K562 (cell line): ENCODE results near the gene RAD21L1. TPM values are rescaled to one million over a fixed set of nuclear protein-coding genes. Genes with fewer than 3 reads are reported as not detected.
A peak's percentile ranks its signal among the peaks of the same experiment; 100 is the strongest.

Source experiments
- ATAC-seq: fragments of 200-7000 bp; cut with Tn5 transposase; 3 replicates; pipeline ENCODE4 v1.9.1; 2020; ENCODE audit warnings: moderate library complexity
- BruUV-seq: library from RNA; stranded (reverse); fragments of 400-500 nt; replicated peaks from 2 replicates; lab custom pipeline; 2021; lab: Mats Ljungman, UMichigan
- CTCF ChIA-PET: fragments of 300-600 bp; formaldehyde crosslinking; extraction: SDS; loops from one replicate; lab custom pipeline; 2021; ENCODE audit warnings: low intra/inter-chr PET ratio; lab: Yijun Ruan, JAX
- POLR2A ChIA-PET: fragments of 300-600, 350-650 bp; sonication (Branson Sonifier 250); formaldehyde crosslinking; extraction: SDS; loops from one replicate; lab custom pipeline; 2021; ENCODE audit warnings: antibody characterized with exemption, inconsistent platforms; lab: Yijun Ruan, JAX
- DNase-seq, 4 experiments: peaks; one replicate each; pipeline versions ENCODE4 v3.0.0 to v3.0.0-alpha.2; 2011 to 2018; ENCODE audit warnings: low spot score in 3 of 4, mixed read lengths in 3 of 4; ENCODE audit errors: extremely low read depth in 1 of 4
- FAIRE-seq: peaks from 2 replicates; lab custom pipeline; 2011; peaks lifted over from hg19 to GRCh38; lab: Jason Lieb, UNC
- H2AFZ ChIP-seq: 2 replicates; pipeline ENCODE4 v1.6.0; 2011; ENCODE audit warnings: low read depth, low read length, control low read depth, inconsistent platforms
- H3K27ac ChIP-seq: fragments of 200-600 bp; 3 replicates; pipeline ENCODE4 v1.8.0; 2011; ENCODE audit warnings: low read depth, mild to moderate bottlenecking, control low read depth, inconsistent platforms, low read length, moderate library complexity, mixed read lengths; ENCODE audit errors: extremely low read depth
- H3K27me3 ChIP-seq, 2 experiments: fragments of 300-600 bp in 1 of 2; 2 replicates in 1 of 2; 3 replicates in 1 of 2; pipeline versions ENCODE4 v1.6.0 to v1.8.0; 2011; ENCODE audit warnings: inconsistent platforms in 2 of 2, low read length in 2 of 2, mild to moderate bottlenecking in 1 of 2, mixed read lengths in 1 of 2, moderate library complexity in 1 of 2; ENCODE audit not compliant: control insufficient read depth in 2 of 2, insufficient read depth in 2 of 2
- H3K36me3 ChIP-seq: fragments of 300-600 bp; 3 replicates; pipeline ENCODE4 v1.8.0; 2011; ENCODE audit warnings: mild to moderate bottlenecking, low read length, inconsistent platforms; ENCODE audit not compliant: control insufficient read depth, insufficient read depth
- H3K4me1 ChIP-seq, 2 experiments: fragments of 200-600 bp in 1 of 2; replicated peaks in 1 of 2; 2 replicates in 1 of 2; 3 replicates in 1 of 2; pipeline versions ENCODE4 v1.5.1 to v1.8.0; 2011; ENCODE audit warnings: inconsistent platforms in 2 of 2, low read length in 2 of 2, mild to moderate bottlenecking in 1 of 2, mixed read lengths in 1 of 2, moderate library complexity in 1 of 2; ENCODE audit not compliant: control insufficient read depth in 2 of 2, insufficient read depth in 2 of 2
- H3K4me2 ChIP-seq: 2 replicates; pipeline ENCODE4 v1.6.1; 2011; ENCODE audit warnings: low read length, control low read depth, inconsistent platforms, mixed read lengths; ENCODE audit not compliant: insufficient read depth
- H3K4me3 ChIP-seq: fragments of 200-600 bp; sonication (generic), shearing (Covaris generic); 2 replicates; pipeline ENCODE4 v1.5.1; 2016; ENCODE audit warnings: control low read depth, inconsistent platforms
- H3K79me2 ChIP-seq: fragments of 200-600 bp; 3 replicates; pipeline ENCODE4 v1.8.0; 2011; ENCODE audit warnings: low read length, inconsistent platforms; ENCODE audit not compliant: control insufficient read depth, insufficient read depth
- H3K9ac ChIP-seq, 2 experiments: 2 replicates each; pipeline versions ENCODE4 v1.6.0 to v1.6.1; 2011; ENCODE audit warnings: low read depth in 2 of 2, low read length in 2 of 2, control low read depth in 1 of 2, inconsistent platforms in 1 of 2, mild to moderate bottlenecking in 1 of 2, mixed read lengths in 1 of 2; ENCODE audit not compliant: insufficient read depth in 1 of 2
- H3K9me1 ChIP-seq: one replicate; pipeline ENCODE4 v1.6.0; 2011; ENCODE audit warnings: inconsistent platforms, mild to moderate bottlenecking, low read length, moderate library complexity; ENCODE audit not compliant: control insufficient read depth, insufficient read depth
- H3K9me3 ChIP-seq: replicated peaks from 2 replicates; pipeline ENCODE4 v1.5.1; 2011; ENCODE audit warnings: low read depth, low read length, inconsistent platforms; ENCODE audit not compliant: control insufficient read depth, insufficient read depth
- H4K20me1 ChIP-seq: replicated peaks from 2 replicates; pipeline ENCODE4 v1.6.1; 2011; ENCODE audit warnings: low read length, inconsistent platforms, mixed read lengths; ENCODE audit not compliant: control insufficient read depth, insufficient read depth
- CTBP1 ChIP-seq: fragments of 450-650 bp; IDR thresholded peaks from 2 replicates; pipeline ENCODE4 v1.6.1; 2016; ENCODE audit warnings: borderline replicate concordance
- FOSL1 ChIP-seq: fragments of 200-800 bp; sonication (Bioruptor generic); conservative IDR thresholded peaks from 2 replicates; pipeline ENCODE4 v1.6.1; 2016; ENCODE audit warnings: missing genetic modification characterization, missing compliant biosample characterization
- JUN ChIP-seq, 2 experiments: sonication (generic) in 1 of 2; formaldehyde crosslinking in 1 of 2; IDR thresholded peaks; 2 replicates each; pipeline versions ENCODE4 v1.6.1 to v1.8.0; 2012 to 2022; ENCODE audit warnings: borderline replicate concordance in 2 of 2, mild to moderate bottlenecking in 2 of 2, improper control_type of control experiment in 1 of 2, low read depth in 1 of 2, low read length in 1 of 2, missing genetic modification reagents in 1 of 2
- JUND ChIP-seq, 2 experiments: IDR thresholded peaks; 2 replicates in 1 of 2; 3 replicates in 1 of 2; pipeline ENCODE4 v1.6.1; 2011; ENCODE audit warnings: borderline replicate concordance in 2 of 2, low read depth in 2 of 2, low read length in 2 of 2, improper control_type of control experiment in 1 of 2, missing biosample characterization in 1 of 2, missing genetic modification characterization in 1 of 2, missing genetic modification reagents in 1 of 2
- WGBS: fragments of 100-300 bp; shearing (Covaris generic); methylation state at CpG from one replicate; pipeline ENCODE4 v1.1.6; 2016; ENCODE audit warnings: low coverage, mixed read lengths; ENCODE audit not compliant: insufficient coverage; ENCODE audit errors: missing lambda C conversion rate; 5-methylcytosine and 5-hydroxymethylcytosine counted together
- in situ Hi-C: fragments of 300-500 bp; cut with MboI; formaldehyde crosslinking; loops from 4 replicates; pipeline ENCODE4 v1.15.0; 2018; ENCODE audit warnings: inconsistent platforms, mixed read lengths
- intact Hi-C: fragments of 100-400 bp; cut with micrococcal nuclease; formaldehyde crosslinking; loops from 2 replicates; pipeline ENCODE4 v1.14.2; 2022
- polyA plus RNA-seq, 8 experiments: library from polyadenylated mRNA; depleted of rRNA in 4 of 8; stranded (reverse) in 5 of 8; unstranded in 3 of 8; fragments of >200 nt; fragmentation: Nextera tagmentation in 2 of 8; fragmentation: Illumina TruSeq in 1 of 8; extraction: Ambion mirVana in 2 of 8; extraction: Trizol in 1 of 8; gene quantifications; 2 replicates each; pipeline versions ENCODE4 v1.2.1 to v1.2.3, GENCODE V29; 2011 to 2014; ENCODE audit warnings: inconsistent platforms in 1 of 8, missing spikeins in 1 of 8
- total RNA-seq, 7 experiments: library from RNA; depleted of rRNA in 6 of 7; stranded (reverse); fragments of >200 nt in 6 of 7; fragmentation: Illumina TruSeq in 2 of 7; extraction: Trizol in 2 of 7; gene quantifications; 2 replicates each; pipeline versions ENCODE4 v1.2.1 to v1.2.3, GENCODE V29; 2011 to 2021; ENCODE audit warnings: low replicate concordance in 1 of 7
- TF ChIP-seq, protein P1 (sequence below), 2 experiments: fragments of 450-650 bp in 1 of 2; sonication (generic) in 1 of 2; formaldehyde crosslinking in 1 of 2; IDR thresholded peaks in 1 of 2; conservative IDR thresholded peaks in 1 of 2; 2 replicates each; pipeline versions ENCODE4 v1.6.1 to v1.8.1; 2016 to 2023; ENCODE audit warnings: mild to moderate bottlenecking in 2 of 2, moderate library complexity in 2 of 2, inconsistent platforms in 1 of 2, missing genetic modification reagents in 1 of 2
- TF ChIP-seq, protein P2 (sequence below), 2 experiments: fragments of 450-650 bp in 1 of 2; sonication (generic) in 1 of 2; formaldehyde crosslinking in 1 of 2; IDR thresholded peaks; 2 replicates each; pipeline versions ENCODE4 v1.7.1 to v1.9.0; 2016 to 2022; ENCODE audit warnings: inconsistent platforms in 1 of 2, mild to moderate bottlenecking in 1 of 2, missing genetic modification reagents in 1 of 2

The RAD21L1 gene
- total and polyA plus RNA-seq, 9 of the 15 experiments (the other 6 are each of a cell fraction or from before 2014, with no cell fraction given), result 0.17 to 1.7 (median 0.45) TPM; not detected in 1

DNA sequence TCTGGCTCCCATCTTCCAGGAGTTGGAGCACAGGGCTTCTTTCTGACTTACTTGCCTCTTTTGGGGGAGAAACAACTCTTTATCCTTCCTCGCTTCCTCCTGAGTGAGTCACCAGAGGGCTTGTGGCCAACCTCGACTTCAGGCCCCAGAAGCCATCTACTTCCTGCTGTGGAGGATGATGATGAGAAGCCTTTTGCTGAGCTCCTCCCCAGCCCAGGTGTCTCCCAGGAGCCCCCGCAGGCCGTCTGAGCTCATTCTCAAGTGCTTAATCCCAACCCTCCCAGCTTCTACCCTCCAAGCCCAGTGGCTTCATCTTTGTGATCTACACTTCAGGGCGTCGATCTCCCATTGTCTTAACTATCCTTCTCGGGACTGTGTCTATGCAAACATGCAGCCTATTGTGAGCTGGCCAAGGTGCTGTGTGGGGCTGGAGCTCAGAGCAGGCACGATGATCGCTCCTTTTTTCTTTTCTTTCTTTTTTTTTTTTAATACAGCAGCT, 75.2 kb downstream of the RAD21L1 start:
- ChIA-PET CTCF (no interaction called here), POLR2A (interaction anchor here (0.7 kb wide), 1 partner anchor 11 kb away, joined by 3 read pairs; no protein-coding TSS in a partner anchor)
- BruUV-seq, result no TSS peak
- Histone ChIP-seq H3K36me3 (no peaks in the 10 kb centered on the region; the same call in 2 of the 3 replicates), H3K27ac (peak overlapping the region; percentile 33; the same call in 2 of the 3 replicates), H4K20me1 (no peaks in the 10 kb centered on the region), H2AFZ (peak overlapping the region; percentile 55; the same call in 1 of the 2 replicates), H3K4me2 (no peak overlapping the region), H3K4me1 (peaks cover 3 to 25% of the 10 kb centered on the region in 2 experiments; a peak in 4 of 5 replicates), H3K79me2 (no peaks in the 10 kb centered on the region), H3K4me3 (no peak overlapping the region), H3K27me3 (no peaks in the 10 kb centered on the region), H3K9me3 (no peaks in the 10 kb centered on the region), H3K9ac (0 out of 4 replicates have a peak overlapping the region, but pooled peaks of 1 of the 2 experiments have one; percentile 26), H3K9me1 (no peaks in the 10 kb centered on the region)
- ATAC-seq, result peak; percentile 61
- peak; percentile 69 for FAIRE-seq
- intact Hi-C loops (loop anchor here (10.0 kb wide), 1 partner anchor 86 kb away; no protein-coding TSS in a partner anchor), in situ Hi-C loops (no loop called here)
- WGBS, result 29% methylated on average over 6 of the region's 9 CpGs
- peak; percentile 38 to 60 (median 46) for DNase-seq
- peak; percentile 60 for TF ChIP-seq FOSL1 (tag)
- 0 out of 2 replicates have a peak, but pooled peaks have one; percentile 31 for TF ChIP-seq JUN (IDR thresholded peaks at IDR 0.05; ENCODE audit: borderline replicate concordance, low read depth, low read length)
- no peak for TF ChIP-seq JUN (CRISPR knock-in tag; IDR thresholded peaks at IDR 0.05; ENCODE audit: borderline replicate concordance)
- TF ChIP-seq JUND (IDR thresholded peaks at IDR 0.05; ENCODE audit: borderline replicate concordance, low read depth, low read length), result peak; percentile 82
- TF ChIP-seq JUND (tag; IDR thresholded peaks at IDR 0.05; ENCODE audit: borderline replicate concordance, low read depth, low read length), result no peak; the same call in 2 of the 3 replicates
- TF ChIP-seq, protein P1, sequence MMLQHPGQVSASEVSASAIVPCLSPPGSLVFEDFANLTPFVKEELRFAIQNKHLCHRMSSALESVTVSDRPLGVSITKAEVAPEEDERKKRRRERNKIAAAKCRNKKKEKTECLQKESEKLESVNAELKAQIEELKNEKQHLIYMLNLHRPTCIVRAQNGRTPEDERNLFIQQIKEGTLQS (IDR thresholded peaks at IDR 0.05), result peak; percentile 59
- TF ChIP-seq, protein P1 (CRISPR knock-in tag; conservative IDR thresholded peaks at IDR 0.05), result no peak
- 0 out of 2 replicates have a peak, but pooled peaks have one; percentile 28 for TF ChIP-seq CTBP1
- TF ChIP-seq, protein P2, sequence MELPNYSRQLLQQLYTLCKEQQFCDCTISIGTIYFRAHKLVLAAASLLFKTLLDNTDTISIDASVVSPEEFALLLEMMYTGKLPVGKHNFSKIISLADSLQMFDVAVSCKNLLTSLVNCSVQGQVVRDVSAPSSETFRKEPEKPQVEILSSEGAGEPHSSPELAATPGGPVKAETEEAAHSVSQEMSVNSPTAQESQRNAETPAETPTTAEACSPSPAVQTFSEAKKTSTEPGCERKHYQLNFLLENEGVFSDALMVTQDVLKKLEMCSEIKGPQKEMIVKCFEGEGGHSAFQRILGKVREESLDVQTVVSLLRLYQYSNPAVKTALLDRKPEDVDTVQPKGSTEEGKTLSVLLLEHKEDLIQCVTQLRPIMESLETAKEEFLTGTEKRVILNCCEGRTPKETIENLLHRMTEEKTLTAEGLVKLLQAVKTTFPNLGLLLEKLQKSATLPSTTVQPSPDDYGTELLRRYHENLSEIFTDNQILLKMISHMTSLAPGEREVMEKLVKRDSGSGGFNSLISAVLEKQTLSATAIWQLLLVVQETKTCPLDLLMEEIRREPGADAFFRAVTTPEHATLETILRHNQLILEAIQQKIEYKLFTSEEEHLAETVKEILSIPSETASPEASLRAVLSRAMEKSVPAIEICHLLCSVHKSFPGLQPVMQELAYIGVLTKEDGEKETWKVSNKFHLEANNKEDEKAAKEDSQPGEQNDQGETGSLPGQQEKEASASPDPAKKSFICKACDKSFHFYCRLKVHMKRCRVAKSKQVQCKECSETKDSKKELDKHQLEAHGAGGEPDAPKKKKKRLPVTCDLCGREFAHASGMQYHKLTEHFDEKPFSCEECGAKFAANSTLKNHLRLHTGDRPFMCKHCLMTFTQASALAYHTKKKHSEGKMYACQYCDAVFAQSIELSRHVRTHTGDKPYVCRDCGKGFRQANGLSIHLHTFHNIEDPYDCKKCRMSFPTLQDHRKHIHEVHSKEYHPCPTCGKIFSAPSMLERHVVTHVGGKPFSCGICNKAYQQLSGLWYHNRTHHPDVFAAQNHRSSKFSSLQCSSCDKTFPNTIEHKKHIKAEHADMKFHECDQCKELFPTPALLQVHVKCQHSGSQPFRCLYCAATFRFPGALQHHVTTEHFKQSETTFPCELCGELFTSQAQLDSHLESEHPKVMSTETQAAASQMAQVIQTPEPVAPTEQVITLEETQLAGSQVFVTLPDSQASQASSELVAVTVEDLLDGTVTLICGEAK (IDR thresholded peaks at IDR 0.05), result no peak
- TF ChIP-seq, protein P2 (CRISPR knock-in tag; IDR thresholded peaks at IDR 0.05), result peak; percentile 86
